GM12872 (cell line): ENCODE results near the gene ARL10.

Source experiments
- CTCF ChIP-seq: IDR thresholded peaks from 3 replicates; pipeline ENCODE4 v1.5.1; 2011; ENCODE audit warnings: low read depth, mild to moderate bottlenecking, low read length, moderate library complexity; ENCODE audit not compliant: insufficient read depth

ARL10 gene

GRCh38 chr5:176425791-176426190 lies 60.5 kb downstream of the ARL10 start:
- no peak for TF ChIP-seq CTCF

GRCh38 chr5:176426876-176427275 lies 61.6 kb downstream of the ARL10 start:
- no peak for TF ChIP-seq CTCF

GRCh38 chr5:176427971-176428370 lies 62.7 kb downstream of the ARL10 start:
- no peak for TF ChIP-seq CTCF

GRCh38 chr5:176429972-176430371 lies 64.7 kb downstream of the ARL10 start:
- TF ChIP-seq CTCF = no peak
